CD14-positive monocyte (primary cell): ENCODE data around the gene TNFRSF4. TPM values are rescaled to one million over a fixed set of nuclear protein-coding genes. Genes with fewer than 3 reads are reported as not detected.
A peak's percentile ranks its signal among the peaks of the same experiment; 100 is the strongest.

Experiments used
- DNase-seq, 3 donors: peaks; one replicate each; pipeline ENCODE4 v3.0.0-alpha.2; 2011 to 2022
- H2AFZ ChIP-seq: 2 replicates; pipeline ENCODE4 v1.6.0; 2012; ENCODE audit warnings: mild to moderate bottlenecking, low read depth, low read length, inconsistent platforms; ENCODE audit not compliant: insufficient read depth, poor library complexity, severe bottlenecking
- H3K27ac ChIP-seq, 2 donors: 1 replicate in 1 of 2; 2 replicates in 1 of 2; pipeline ENCODE4 v1.5.1; 2012 to 2013; ENCODE audit warnings: low read length in 2 of 2, control low read depth in 1 of 2, inconsistent platforms in 1 of 2, low read depth in 1 of 2, mild to moderate bottlenecking in 1 of 2
- H3K27me3 ChIP-seq, 2 donors: one replicate each; pipeline versions ENCODE4 v1.6.0 to v1.6.1; 2011 to 2013; ENCODE audit warnings: low read length in 2 of 2; ENCODE audit not compliant: control insufficient read depth in 2 of 2, insufficient read depth in 2 of 2
- H3K36me3 ChIP-seq, 2 donors: replicated peaks in 1 of 2; 1 replicate in 1 of 2; 2 replicates in 1 of 2; pipeline versions ENCODE4 v1.5.1 to v1.6.1; 2012 to 2013; ENCODE audit warnings: low read length in 2 of 2, control low read depth in 1 of 2, inconsistent platforms in 1 of 2, mild to moderate bottlenecking in 1 of 2; ENCODE audit not compliant: insufficient read depth in 2 of 2, control insufficient read depth in 1 of 2
- H3K4me1 ChIP-seq, 2 donors: 1 replicate in 1 of 2; 2 replicates in 1 of 2; pipeline versions ENCODE4 v1.5.1 to v1.6.1; 2012 to 2013; ENCODE audit warnings: low read length in 2 of 2, control low read depth in 1 of 2, inconsistent platforms in 1 of 2, mild to moderate bottlenecking in 1 of 2, moderate library complexity in 1 of 2; ENCODE audit not compliant: insufficient read depth in 2 of 2, control insufficient read depth in 1 of 2
- H3K4me2 ChIP-seq: replicated peaks from 2 replicates; pipeline ENCODE3; 2012; ENCODE audit warnings: low read length, moderate library complexity, mild to moderate bottlenecking; ENCODE audit not compliant: poor library complexity, severe bottlenecking; ENCODE audit errors: extremely low read depth
- H3K4me3 ChIP-seq, 3 experiments: fragments of 200-600 bp in 1 of 3; sonication (generic) in 1 of 3; replicated peaks in 1 of 3; 1 replicate in 2 of 3; 2 replicates in 1 of 3; pipeline ENCODE4 v1.5.1; 2011 to 2013; ENCODE audit warnings: low read length in 3 of 3, mild to moderate bottlenecking in 3 of 3, control low read depth in 2 of 3, low read depth in 2 of 3, inconsistent platforms in 1 of 3, moderate library complexity in 1 of 3
- H3K79me2 ChIP-seq: 2 replicates; pipeline ENCODE4 v1.6.0; 2012; ENCODE audit warnings: mild to moderate bottlenecking, control low read depth, inconsistent platforms, low read length, moderate library complexity; ENCODE audit not compliant: insufficient read depth
- H3K9ac ChIP-seq: 2 replicates; pipeline ENCODE4 v1.6.0; 2017; ENCODE audit warnings: low read length, mild to moderate bottlenecking; ENCODE audit not compliant: insufficient read depth, poor library complexity, severe bottlenecking
- H3K9me3 ChIP-seq, 2 donors: replicated peaks in 1 of 2; 1 replicate in 1 of 2; 2 replicates in 1 of 2; pipeline versions ENCODE4 v1.5.1 to v1.6.1; 2012 to 2013; ENCODE audit warnings: low read length in 2 of 2, control low read depth in 1 of 2; ENCODE audit not compliant: control insufficient read depth in 1 of 2, insufficient read depth in 1 of 2
- H4K20me1 ChIP-seq: 2 replicates; pipeline ENCODE4 v1.6.0; 2012; ENCODE audit warnings: mild to moderate bottlenecking, low read length, control low read depth, moderate library complexity; ENCODE audit not compliant: insufficient read depth
- H3K27ac Mint-ChIP-seq, 7 donors: one replicate each; pipeline ENCODE4 v1.8.0; 2020; ENCODE audit warnings: mild to moderate bottlenecking in 7 of 7, mixed read lengths in 7 of 7, moderate library complexity in 6 of 7, inconsistent platforms in 2 of 7
- H3K27me3 Mint-ChIP-seq, 3 donors: one replicate each; pipeline ENCODE4 v1.8.0; 2021 to 2022; ENCODE audit warnings: low read depth in 3 of 3, mild to moderate bottlenecking in 3 of 3, mixed read lengths in 3 of 3, moderate library complexity in 3 of 3, inconsistent platforms in 1 of 3
- H3K36me3 Mint-ChIP-seq, 2 donors: one replicate each; pipeline ENCODE4 v1.8.0; 2020; ENCODE audit warnings: mixed read lengths in 2 of 2, inconsistent platforms in 1 of 2, mild to moderate bottlenecking in 1 of 2
- H3K4me1 Mint-ChIP-seq: one replicate; pipeline ENCODE4 v1.8.0; 2020; ENCODE audit warnings: mild to moderate bottlenecking, mixed read lengths
- H3K4me3 Mint-ChIP-seq, 2 donors: one replicate each; pipeline ENCODE4 v1.8.0; 2020; ENCODE audit warnings: mild to moderate bottlenecking in 2 of 2, mixed read lengths in 2 of 2, moderate library complexity in 1 of 2
- H3K9me3 Mint-ChIP-seq, 7 donors: one replicate each; pipeline ENCODE4 v1.8.0; 2020 to 2022; ENCODE audit warnings: mixed read lengths in 7 of 7, mild to moderate bottlenecking in 6 of 7, moderate library complexity in 6 of 7, inconsistent platforms in 2 of 7
- WGBS: methylation state at CpG from one replicate; pipeline ENCODE4 v1.1.5; 2013; ENCODE audit warnings: missing lambda C conversion rate; ENCODE audit not compliant: insufficient coverage; 5-methylcytosine and 5-hydroxymethylcytosine counted together
- intact Hi-C, 2 donors: fragments of 100-400 bp; cut with micrococcal nuclease; formaldehyde crosslinking; loops; one replicate each; pipeline versions ENCODE4 v1.15.0 to v1.15.1; 2023
- polyA plus RNA-seq, 3 donors: library from polyadenylated mRNA; depleted of rRNA in 1 of 3; unstranded in 2 of 3; stranded (reverse) in 1 of 3; fragments of 300-500 nt in 2 of 3; fragments of >200 nt in 1 of 3; fragmentation: Illumina TruSeq in 2 of 3; gene quantifications; 1 replicate in 2 of 3; 2 replicates in 1 of 3; pipeline ENCODE4 v1.2.3, GENCODE V29; 2012 to 2021
- TF ChIP-seq, protein P1 (sequence below): fragments of 200-600 bp; IDR thresholded peaks from one replicate; pipeline ENCODE4 v1.8.0; 2022; ENCODE audit warnings: antibody characterized with exemption, mild to moderate bottlenecking

TNFRSF4 gene
- polyA plus RNA-seq, 3 donors = 0.05 TPM; not detected in 2

GRCh38 chr1:1259119-1259488 lies 45.2 kb upstream of the TNFRSF4 start:
- Histone ChIP-seq H2AFZ (no peak overlapping the region), H3K27me3 (no peaks in the 10 kb centered on the region), H3K27ac (no peak overlapping the region), H3K4me2 (no peak overlapping the region), H3K79me2 (peaks cover 14% of the 10 kb centered on the region), H3K4me3 (no peak overlapping the region), H4K20me1 (peaks cover 94% of the 10 kb centered on the region), H3K9ac (no peak overlapping the region), H3K4me1 (peaks cover 15 to 18% of the 10 kb centered on the region in 2 donors), H3K36me3 (peaks cover 62 to 92% of the 10 kb centered on the region in 2 donors), H3K9me3 (no peaks in the 10 kb centered on the region)
- H3K4me1 Mint-ChIP-seq = peaks cover 22% of the 10 kb centered on the region
- DNase-seq = no peak
- TF ChIP-seq, protein P1, sequence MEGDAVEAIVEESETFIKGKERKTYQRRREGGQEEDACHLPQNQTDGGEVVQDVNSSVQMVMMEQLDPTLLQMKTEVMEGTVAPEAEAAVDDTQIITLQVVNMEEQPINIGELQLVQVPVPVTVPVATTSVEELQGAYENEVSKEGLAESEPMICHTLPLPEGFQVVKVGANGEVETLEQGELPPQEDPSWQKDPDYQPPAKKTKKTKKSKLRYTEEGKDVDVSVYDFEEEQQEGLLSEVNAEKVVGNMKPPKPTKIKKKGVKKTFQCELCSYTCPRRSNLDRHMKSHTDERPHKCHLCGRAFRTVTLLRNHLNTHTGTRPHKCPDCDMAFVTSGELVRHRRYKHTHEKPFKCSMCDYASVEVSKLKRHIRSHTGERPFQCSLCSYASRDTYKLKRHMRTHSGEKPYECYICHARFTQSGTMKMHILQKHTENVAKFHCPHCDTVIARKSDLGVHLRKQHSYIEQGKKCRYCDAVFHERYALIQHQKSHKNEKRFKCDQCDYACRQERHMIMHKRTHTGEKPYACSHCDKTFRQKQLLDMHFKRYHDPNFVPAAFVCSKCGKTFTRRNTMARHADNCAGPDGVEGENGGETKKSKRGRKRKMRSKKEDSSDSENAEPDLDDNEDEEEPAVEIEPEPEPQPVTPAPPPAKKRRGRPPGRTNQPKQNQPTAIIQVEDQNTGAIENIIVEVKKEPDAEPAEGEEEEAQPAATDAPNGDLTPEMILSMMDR = no peak
- H3K27me3 Mint-ChIP-seq = peaks cover 0 to 2% (median 0%) of the 10 kb centered on the region in 3 donors
- intact Hi-C loops = no loop called here
- no peak overlapping the region for H3K4me3 Mint-ChIP-seq
- over 99% methylated on average over 21 of the region's 22 CpGs for WGBS
- peaks cover 61 to 84% of the 10 kb centered on the region in 2 donors for H3K36me3 Mint-ChIP-seq
- no peak overlapping the region for H3K27ac Mint-ChIP-seq
- peaks cover 0 to 2% (median 0%) of the 10 kb centered on the region in 7 donors for H3K9me3 Mint-ChIP-seq

- WGBS = 93% methylated on average over 18 of the region's 31 CpGs
- no peak overlapping the region for H2AFZ ChIP-seq
- Mint-ChIP-seq H3K9me3 (peaks cover 0 to 2% (median 0%) of the 10 kb centered on the region in 7 donors), H3K27ac (peak overlapping the region in 4 of 7 donors; percentile 5 to 87 (median 40)), H3K27me3 (peaks cover 0 to 2% (median 0%) of the 10 kb centered on the region in 3 donors), H3K4me1 (peaks cover 20% of the 10 kb centered on the region), H3K36me3 (peaks cover 64 to 87% of the 10 kb centered on the region in 2 donors), H3K4me3 (no peak overlapping the region)
- TF ChIP-seq, protein P1 = no peak
- no peak overlapping the region for H3K4me3 ChIP-seq
- H3K4me1 ChIP-seq = peaks cover 15 to 18% of the 10 kb centered on the region in 2 donors
- peaks cover 6% of the 10 kb centered on the region for H3K79me2 ChIP-seq
- no peaks in the 10 kb centered on the region for H3K27me3 ChIP-seq
- H3K9ac ChIP-seq = no peak overlapping the region
- no peak overlapping the region for H3K27ac ChIP-seq
- H3K9me3 ChIP-seq = no peaks in the 10 kb centered on the region
- H3K4me2 ChIP-seq = no peak overlapping the region
- H4K20me1 ChIP-seq = peaks cover 90% of the 10 kb centered on the region
- DNase-seq = no peak
- H3K36me3 ChIP-seq = peaks cover 55 to 90% of the 10 kb centered on the region in 2 donors
- intact Hi-C loops = no loop called here
Measured at GRCh38 chr1:1256956-1257871, 43.3 kb upstream of the TNFRSF4 start.
